Right renal pelvis (tissue), 4 donors: ENCODE data around the gene GSTM2. TPM values are rescaled to one million over a fixed set of nuclear protein-coding genes. Genes with fewer than 3 reads are reported as not detected.
A peak's percentile ranks its signal among the peaks of the same experiment; 100 is the strongest.
"Not testable (repeated sequence)": the region's sequence is repeated elsewhere in the genome, so short reads cannot be mapped to it uniquely, and the experiment has no call there.

Experiments used
- DNase-seq, 4 donors: peaks; one replicate each; pipeline ENCODE4 v3.0.0-alpha.2; 2013; ENCODE audit warnings: low read depth in 4 of 4, low spot score in 3 of 4, missing footprints in 1 of 4
- polyA plus RNA-seq, 4 donors: library from polyadenylated mRNA; unstranded; fragments of 120-200 nt; gene quantifications; one replicate each; pipeline ENCODE4 v1.2.1, GENCODE V29; 2013; ENCODE audit not compliant: insufficient read length in 4 of 4

The GSTM2 gene
- polyA plus RNA-seq, 4 donors: 171 to 257 (median 213) TPM

- peak in 1 of 4 donors; percentile 70 for DNase-seq
Observed at GRCh38 chr1:109643385-109644230, 24.2 kb upstream of the GSTM2 start.

DNA sequence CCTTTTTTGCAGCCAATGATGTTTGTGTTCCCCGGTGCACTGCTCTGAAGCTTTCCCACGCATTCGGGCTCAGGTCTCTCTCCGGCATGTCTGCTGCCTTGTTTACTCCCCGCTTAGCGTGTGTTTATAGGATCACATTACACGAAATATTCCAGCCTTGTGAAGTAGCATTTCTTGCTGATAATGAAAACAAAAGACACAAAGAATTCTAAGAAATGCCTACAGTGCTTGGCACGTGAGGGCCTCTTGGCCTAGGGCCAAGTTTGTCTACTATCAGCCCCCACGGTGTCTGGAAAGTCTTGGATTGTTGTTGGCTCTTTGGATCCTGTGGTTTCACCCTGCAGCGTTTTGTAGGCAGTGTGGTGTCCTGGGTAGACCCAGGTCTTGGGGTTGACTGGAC, 23.2 kb upstream of the GSTM2 start:
- DNase-seq: no peak

- DNase-seq: peak in 1 of 4 donors; percentile 15
Observed at GRCh38 chr1:109649491-109649914, 18.4 kb upstream of the GSTM2 start.

- no peak for DNase-seq
Observed at GRCh38 chr1:109650609-109651008, 17.2 kb upstream of the GSTM2 start.

- DNase-seq: no peak
Observed at GRCh38 chr1:109652402-109652801, 15.5 kb upstream of the GSTM2 start.

GRCh38 chr1:109653306-109653705, 14.6 kb upstream of the GSTM2 start:
- DNase-seq: no peak

- DNase-seq: no peak
Observed at GRCh38 chr1:109654519-109654918, 13.3 kb upstream of the GSTM2 start.

- peak; percentile 66 to 74 (median 70) for DNase-seq
Observed at GRCh38 chr1:109655615-109656519, 12.0 kb upstream of the GSTM2 start, which contains the start of gene GSTM4. Gene GSTM4, plus strand, starts transcription at chr1:109656099. Its CDS starts 291 bp downstream, at chr1:109656390.

DNA sequence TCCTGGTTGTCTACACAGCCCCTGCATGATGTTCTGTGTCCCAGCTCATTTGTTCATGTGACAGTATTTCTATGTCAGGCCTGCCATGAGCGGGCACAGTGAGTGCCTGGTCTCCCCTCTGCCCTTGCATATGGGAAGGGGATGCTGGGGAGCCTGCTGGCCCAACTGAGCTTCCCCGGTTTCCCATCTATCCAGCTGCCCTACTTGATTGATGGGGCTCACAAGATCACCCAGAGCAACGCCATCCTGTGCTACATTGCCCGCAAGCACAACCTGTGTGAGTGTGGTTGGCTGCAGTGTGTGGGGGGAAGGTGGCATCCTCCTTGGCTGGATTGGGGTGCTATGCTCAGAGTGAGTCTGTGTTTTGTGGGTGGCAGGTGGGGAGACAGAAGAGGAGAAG, 10.5 kb upstream of the GSTM2 start:
- DNase-seq: no peak

DNA sequence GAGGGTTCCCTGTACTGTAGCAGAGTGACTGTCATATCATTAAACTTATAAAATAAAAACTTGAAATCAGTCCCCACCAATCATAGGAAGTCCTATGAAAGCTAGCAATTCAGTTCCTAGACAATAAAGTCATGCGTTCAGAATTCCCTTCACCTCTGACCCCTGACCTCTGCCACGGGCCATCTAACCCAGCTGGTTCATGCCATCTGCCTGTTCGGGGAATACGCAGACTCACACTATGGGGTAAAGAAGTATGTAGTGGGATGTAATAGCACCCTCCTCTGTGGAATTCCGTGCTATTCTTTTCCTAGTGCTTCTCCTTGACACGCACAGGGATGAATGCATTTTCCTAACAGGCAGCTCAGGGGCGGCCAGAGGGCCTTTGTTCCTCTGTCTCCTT, 9.9 kb upstream of the GSTM2 start:
- no peak for DNase-seq

- no peak for DNase-seq
Observed at GRCh38 chr1:109658533-109659042, 9.3 kb upstream of the GSTM2 start.

GRCh38 chr1:109659145-109659544, 8.7 kb upstream of the GSTM2 start:
- DNase-seq: no peak

DNA sequence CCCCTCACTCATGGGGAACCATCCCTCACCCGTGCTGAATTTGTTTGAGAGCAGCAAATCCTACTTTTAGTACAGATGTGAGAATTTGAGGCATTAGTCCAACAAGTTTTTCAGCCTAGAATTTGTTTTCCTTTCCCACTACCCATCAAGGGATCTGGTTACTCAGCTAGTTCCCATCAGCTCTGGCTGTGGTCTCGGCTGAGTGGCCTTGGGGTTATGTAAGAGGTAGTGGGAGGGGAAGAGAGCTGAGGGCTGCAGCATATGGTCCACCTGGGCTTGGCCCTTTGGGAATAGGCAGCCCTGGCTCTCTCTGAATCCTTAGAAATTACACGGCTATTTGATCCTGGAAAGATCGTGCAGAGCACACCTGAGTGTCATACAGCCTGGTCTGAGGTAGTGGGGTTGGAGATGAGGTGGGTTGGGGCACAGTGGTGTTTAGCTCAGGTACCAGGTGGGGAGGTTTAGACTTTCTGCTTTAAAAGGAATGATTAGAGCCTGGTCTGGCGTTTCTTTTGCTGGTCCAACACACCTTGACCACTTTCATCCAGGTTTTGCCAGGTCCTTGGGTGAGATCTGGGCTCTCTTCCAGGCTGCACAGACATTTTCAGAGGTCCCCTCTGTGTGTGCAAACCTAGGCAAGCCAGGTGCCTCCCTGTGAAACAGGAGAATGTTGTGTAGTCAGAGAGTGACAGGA, 7.7 kb upstream of the GSTM2 start:
- peak in 2 of 4 donors; percentile 29 to 70 for DNase-seq

GRCh38 chr1:109660691-109661026, 7.2 kb upstream of the GSTM2 start:
- not testable (repeated sequence) for DNase-seq

DNA sequence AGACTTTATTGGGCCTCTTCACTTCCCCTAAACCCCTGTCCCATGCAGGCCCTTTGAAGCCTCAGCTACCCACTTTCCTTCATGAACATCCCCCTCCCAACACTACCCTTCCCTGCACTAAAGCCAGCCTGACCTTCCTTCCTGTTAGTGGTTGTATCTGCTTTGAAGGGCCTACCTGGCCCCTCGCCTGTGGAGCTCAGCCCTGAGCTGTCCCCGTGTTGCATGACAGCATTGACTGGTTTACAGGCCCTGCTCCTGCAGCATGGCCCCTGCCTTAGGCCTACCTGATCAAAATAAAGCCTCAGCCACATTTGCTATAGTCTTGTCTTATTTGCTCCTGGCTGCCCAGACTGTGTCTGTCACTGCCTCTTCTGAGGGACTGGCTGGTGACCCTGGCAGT, 6.5 kb upstream of the GSTM2 start:
- no peak for DNase-seq

DNA sequence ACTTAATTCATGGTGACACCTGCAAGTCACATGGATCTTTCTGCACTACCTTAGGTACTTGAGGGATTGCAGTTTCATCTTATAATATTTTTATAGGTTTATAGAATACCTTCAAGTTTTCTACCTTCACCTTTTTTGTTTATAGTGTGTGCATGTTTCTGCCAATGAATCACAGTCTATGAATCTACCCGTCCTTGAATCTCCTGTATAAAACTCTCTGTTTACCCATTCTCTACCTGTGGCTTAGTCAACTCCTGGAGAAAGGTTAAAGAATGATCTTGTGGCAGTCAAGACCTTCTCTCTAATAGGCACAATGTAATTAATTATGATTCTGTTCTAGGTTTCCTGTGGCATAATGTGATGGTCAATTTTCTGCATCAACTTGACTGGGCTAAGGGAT, 3.2 kb upstream of the GSTM2 start:
- DNase-seq: no peak

- DNase-seq: no peak
Observed at GRCh38 chr1:109668123-109668775, 392 bp downstream of the GSTM2 start.

DNA sequence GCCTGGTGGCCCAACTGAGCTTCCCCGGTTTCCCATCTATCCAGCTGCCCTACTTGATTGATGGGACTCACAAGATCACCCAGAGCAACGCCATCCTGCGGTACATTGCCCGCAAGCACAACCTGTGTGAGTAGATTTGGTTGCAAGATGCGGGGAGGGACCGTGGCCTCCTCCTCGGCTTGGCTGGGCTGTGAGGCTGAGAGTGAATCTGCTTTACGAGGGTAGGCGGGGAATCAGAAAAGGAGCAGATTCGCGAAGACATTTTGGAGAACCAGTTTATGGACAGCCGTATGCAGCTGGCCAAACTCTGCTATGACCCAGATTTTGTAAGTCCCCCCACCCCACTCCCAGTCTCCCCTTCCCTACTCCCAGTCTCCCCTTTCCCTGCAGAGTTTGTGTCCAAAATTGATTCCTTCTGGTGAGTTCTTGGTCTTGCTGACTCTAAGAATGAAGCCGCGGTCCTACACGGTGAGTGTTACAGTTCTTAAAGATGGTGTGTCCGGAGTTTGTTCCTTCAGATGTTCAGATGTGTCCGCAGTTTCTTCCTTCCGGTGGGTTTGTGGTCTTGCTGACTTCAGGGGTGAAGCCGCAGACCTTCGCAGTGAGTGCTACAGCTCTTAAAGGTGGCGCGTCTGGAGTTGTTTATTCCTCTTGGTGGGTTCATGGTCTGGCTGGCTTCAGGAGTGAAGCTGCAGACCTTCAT, 1.5 kb downstream of the GSTM2 start:
- no peak for DNase-seq

GRCh38 chr1:109669949-109670302, 2.1 kb downstream of the GSTM2 start:
- not testable (repeated sequence) for DNase-seq

DNA sequence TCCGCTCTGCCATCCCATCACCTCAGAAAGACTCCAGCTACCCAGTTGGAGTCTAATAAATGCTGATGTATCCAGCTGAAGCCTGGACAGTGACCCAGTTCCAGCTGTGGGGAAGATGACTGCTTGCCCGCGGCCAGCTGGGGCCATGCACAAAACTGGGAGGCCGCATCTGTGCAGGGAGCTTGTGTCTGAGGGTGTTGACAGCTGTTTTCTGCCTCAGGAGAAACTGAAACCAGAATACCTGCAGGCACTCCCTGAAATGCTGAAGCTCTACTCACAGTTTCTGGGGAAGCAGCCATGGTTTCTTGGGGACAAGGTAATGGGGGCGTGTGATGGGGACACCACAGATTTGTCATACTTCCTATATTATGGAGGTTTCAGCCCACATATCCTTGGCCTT, 3.2 kb downstream of the GSTM2 start:
- DNase-seq: no peak
